ENCODE results near the gene SRBD1. TPM values are rescaled to one million over a fixed set of nuclear protein-coding genes. Genes with fewer than 3 reads are reported as not detected.

Gene SRBD1
- total and polyA plus RNA-seq, 2 of the 8 experiments (the other 6 are each of a cell fraction or from before 2014, with no cell fraction given), result 4.6 to 20.0 TPM

GRCh38 chr2:45591073-45591472, 20.0 kb downstream of the SRBD1 start:
- Histone ChIP-seq H2BK20ac (ENCODE audit: low read length) (no peak overlapping the region), H2AFZ (ENCODE audit: low read length) (no peak overlapping the region), H3K4me1 (replicated peaks in 1 of 4; ENCODE audit: control insufficient read depth in 3 of 4, insufficient read depth in 4 of 4, low read length in 3 of 4) (peaks cover 0 to 2% (median 0%) of the 10 kb centered on the region in 4 experiments; a peak in 1 of 7 replicates), H2BK15ac (ENCODE audit: low read length) (no peak overlapping the region), H2AK5ac (ENCODE audit: low read depth, low read length) (no peak overlapping the region), H3K9me3 (ENCODE audit: insufficient read depth in 2 of 2, low read depth in 1 of 2, low read length in 1 of 2) (no peaks in the 10 kb centered on the region), H3K36me3 (ENCODE audit: control insufficient read depth in 2 of 4, insufficient read depth in 4 of 4, low read length in 3 of 4) (peaks cover 0 to 8% (median 4%) of the 10 kb centered on the region in 4 experiments; a peak in 5 of 8 replicates), H3K18ac (ENCODE audit: extremely low read depth, low read length) (no peak overlapping the region), H3K79me2 (ENCODE audit: control insufficient read depth in 1 of 2, insufficient read depth in 2 of 2, low read length in 2 of 2) (peaks cover 0 to 44% of the 10 kb centered on the region in 2 experiments; a peak in 2 of 4 replicates), H3K23me2 (ENCODE audit: low read depth, low read length) (no peaks in the 10 kb centered on the region), H3K23ac (ENCODE audit: insufficient read length) (no peak overlapping the region), H3K27ac (ENCODE audit: low read depth, low read length) (no peak overlapping the region), H4K20me1 (replicated peaks in 1 of 2; ENCODE audit: control insufficient read depth in 1 of 2, insufficient read depth in 2 of 2, low read length in 2 of 2) (peaks cover 0 to 2% of the 10 kb centered on the region in 2 experiments), H3K4me2 (ENCODE audit: insufficient read depth in 1 of 2, low read depth in 2 of 2, low read length in 2 of 2) (no peak overlapping the region), H2BK5ac (ENCODE audit: low read depth, low read length) (no peak overlapping the region), H3K79me1 (ENCODE audit: low read depth, low read length) (peaks cover 3% of the 10 kb centered on the region; the same call in 1 of the 2 replicates), H2BK12ac (ENCODE audit: low read depth, low read length) (no peak overlapping the region), H3K9ac (replicated peaks in 1 of 4; ENCODE audit: extremely low read depth in 1 of 4, low read depth in 3 of 4, low read length in 3 of 4) (no peak overlapping the region), H3K4me3 (ENCODE audit: extremely low read depth in 1 of 4, insufficient read depth in 2 of 4, low read depth in 3 of 4, low read length in 4 of 4) (no peak overlapping the region), H3K56ac (replicated peaks; ENCODE audit: insufficient read length, low read depth, low read length) (no peak overlapping the region), H3K14ac (ENCODE audit: insufficient read length) (no peak overlapping the region), H2BK120ac (replicated peaks; ENCODE audit: low read depth, low read length) (no peak overlapping the region), H3K4ac (replicated peaks; ENCODE audit: insufficient read length, low read depth, low read length) (no peak overlapping the region), H4K91ac (replicated peaks; ENCODE audit: insufficient read length, low read length) (no peak overlapping the region), H4K5ac (ENCODE audit: insufficient read length, low read depth, low read length) (no peak overlapping the region), H4K8ac (ENCODE audit: extremely low read depth, insufficient read depth, low read length) (no peak overlapping the region), H3K27me3 (replicated peaks in 1 of 4; ENCODE audit: control insufficient read depth in 3 of 4, extremely low read depth in 1 of 4, insufficient read depth in 3 of 4, low read length in 3 of 4) (no peaks in the 10 kb centered on the region)
- POLR2A ChIA-PET (ENCODE audit: partially characterized antibody), result no interaction called here
- TF ChIP-seq CREB1 (IDR thresholded peaks at IDR 0.05) (no peak), SP1 (IDR thresholded peaks at IDR 0.05; ENCODE audit: low read depth, low read length) (no peak), CEBPB (IDR thresholded peaks at IDR 0.05; ENCODE audit: low read depth, low read length) (no peak), POLR2A (IDR thresholded peaks at IDR 0.05; ENCODE audit: control extremely low read depth in 1 of 2, low read depth in 2 of 2, low read length in 2 of 2) (no peak), BRCA1 (IDR thresholded peaks at IDR 0.05; ENCODE audit: low read depth, low read length) (no peak), CHD2 (IDR thresholded peaks at IDR 0.05; ENCODE audit: low read length) (no peak), RAD21 (IDR thresholded peaks at IDR 0.05 in 1 of 2, conservative IDR thresholded peaks at IDR 0.05 in 1 of 2; ENCODE audit: low read depth in 2 of 2, low read length in 2 of 2) (no peak), SP4 (IDR thresholded peaks at IDR 0.05; ENCODE audit: low read length) (no peak), NANOG (IDR thresholded peaks at IDR 0.05; ENCODE audit: insufficient read depth, low read depth, low read length, poor library complexity, severe bottlenecking) (no peak), CHD1 (IDR thresholded peaks at IDR 0.05; ENCODE audit: low read depth, low read length) (no peak)
- TF ChIP-seq, protein P1, sequence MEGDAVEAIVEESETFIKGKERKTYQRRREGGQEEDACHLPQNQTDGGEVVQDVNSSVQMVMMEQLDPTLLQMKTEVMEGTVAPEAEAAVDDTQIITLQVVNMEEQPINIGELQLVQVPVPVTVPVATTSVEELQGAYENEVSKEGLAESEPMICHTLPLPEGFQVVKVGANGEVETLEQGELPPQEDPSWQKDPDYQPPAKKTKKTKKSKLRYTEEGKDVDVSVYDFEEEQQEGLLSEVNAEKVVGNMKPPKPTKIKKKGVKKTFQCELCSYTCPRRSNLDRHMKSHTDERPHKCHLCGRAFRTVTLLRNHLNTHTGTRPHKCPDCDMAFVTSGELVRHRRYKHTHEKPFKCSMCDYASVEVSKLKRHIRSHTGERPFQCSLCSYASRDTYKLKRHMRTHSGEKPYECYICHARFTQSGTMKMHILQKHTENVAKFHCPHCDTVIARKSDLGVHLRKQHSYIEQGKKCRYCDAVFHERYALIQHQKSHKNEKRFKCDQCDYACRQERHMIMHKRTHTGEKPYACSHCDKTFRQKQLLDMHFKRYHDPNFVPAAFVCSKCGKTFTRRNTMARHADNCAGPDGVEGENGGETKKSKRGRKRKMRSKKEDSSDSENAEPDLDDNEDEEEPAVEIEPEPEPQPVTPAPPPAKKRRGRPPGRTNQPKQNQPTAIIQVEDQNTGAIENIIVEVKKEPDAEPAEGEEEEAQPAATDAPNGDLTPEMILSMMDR (IDR thresholded peaks at IDR 0.05; ENCODE audit: control extremely low read depth in 1 of 3, insufficient read depth in 1 of 3, low read depth in 1 of 3, low read length in 3 of 3), result no peak
- DNase-seq (ENCODE audit: low read depth in 1 of 2, low spot score in 2 of 2) (no peak), FAIRE-seq (no peak)
- CTCF ChIA-PET (ENCODE audit: partially characterized antibody), result no interaction called here
- 100% methylated on average over 1 of the region's 1 CpG; no CpG with 5 or more reads in 1 of the 2 experiments for WGBS, 2 experiments (ENCODE audit: extremely low coverage in 1 of 2, insufficient coverage in 1 of 2, insufficient read length in 1 of 2, insufficient replicate concordance in 2 of 2, low coverage in 1 of 2, low lambda C conversion rate in 2 of 2, missing lambda C conversion rate in 1 of 2)

Measured in H1 (cell line).